Thoracic aorta (tissue), 2 donors: ENCODE measurements around the gene NF1. TPM values are rescaled to one million over a fixed set of nuclear protein-coding genes. Genes with fewer than 3 reads are reported as not detected.

Source experiments
- ATAC-seq: fragments of 150-250 bp; one replicate; pipeline ENCODE4 v1.8.0; 2017; ENCODE audit warnings: low read depth; ENCODE audit not compliant: insufficient number of reproducible peaks, low FRiP score
- DNase-seq: peaks from one replicate; pipeline ENCODE4 v3.0.0-alpha.2; 2020; ENCODE audit warnings: low spot score
- H3K27ac ChIP-seq, 2 donors: fragments of 200-600 bp; sonication (generic); 1 replicate in 1 of 2; 2 replicates in 1 of 2; pipeline ENCODE4 v1.5.1; 2016; ENCODE audit warnings: mild to moderate bottlenecking in 2 of 2, moderate library complexity in 2 of 2
- H3K27me3 ChIP-seq: fragments of 200-600 bp; sonication (generic); replicated peaks from 2 replicates; pipeline ENCODE4 v1.6.0; 2016; ENCODE audit warnings: mild to moderate bottlenecking; ENCODE audit not compliant: insufficient read depth
- H3K36me3 ChIP-seq: fragments of 200-600 bp; sonication (generic); one replicate; pipeline ENCODE4 v1.5.1; 2016
- H3K4me1 ChIP-seq, 2 donors: fragments of 200-600 bp; sonication (generic); 1 replicate in 1 of 2; 2 replicates in 1 of 2; pipeline versions ENCODE4 v1.5.1 to v1.6.0; 2016; ENCODE audit warnings: low read depth in 2 of 2, mild to moderate bottlenecking in 1 of 2; ENCODE audit not compliant: control insufficient read depth in 1 of 2
- H3K4me3 ChIP-seq: fragments of 200-600 bp; sonication (generic); 2 replicates; pipeline ENCODE4 v1.5.1; 2016; ENCODE audit warnings: mild to moderate bottlenecking
- H3K9me3 ChIP-seq: fragments of 200-600 bp; sonication (generic); 2 replicates; pipeline ENCODE4 v1.5.1; 2016
- total RNA-seq, 2 donors: library from RNA; depleted of rRNA; stranded (reverse); fragments of >200 nt; gene quantifications; one replicate each; pipeline versions ENCODE4 v1.1.0 to v1.2.3, GENCODE V29; 2016
- TF ChIP-seq, protein P1 (sequence below): fragments of 200-600 bp; sonication (generic); IDR thresholded peaks from one replicate; pipeline ENCODE4 v1.5.1; 2019; ENCODE audit warnings: antibody characterized with exemption

The NF1 gene
- total RNA-seq, 2 donors from 2014 or later, result 60.9 to 105 TPM

DNA sequence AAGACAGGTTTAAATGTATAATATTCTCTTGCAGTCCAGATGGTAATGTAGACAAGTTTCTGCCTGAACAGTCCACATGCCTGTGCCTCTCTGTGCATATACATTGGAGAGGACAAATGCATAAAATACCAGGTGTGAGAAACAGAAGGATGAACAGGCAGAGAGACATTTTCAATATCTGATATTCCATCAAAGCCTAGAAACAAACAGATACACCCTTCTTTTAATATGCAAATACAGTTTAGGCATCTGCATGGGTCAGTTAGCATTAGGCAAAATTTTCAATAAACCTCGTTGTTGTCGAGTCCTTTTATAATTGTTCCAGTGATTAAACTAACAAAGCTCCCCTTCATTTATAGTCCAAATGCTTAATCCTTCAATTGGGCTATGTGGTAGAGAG is 201.4 kb downstream of the NF1 start:
- H3K4me1 ChIP-seq, result no peaks in the 10 kb centered on the region
- ATAC-seq (no peak), DNase-seq (no peak)
- H3K27ac ChIP-seq, result no peak overlapping the region
- no peaks in the 10 kb centered on the region for H3K36me3 ChIP-seq
- TF ChIP-seq, protein P1, sequence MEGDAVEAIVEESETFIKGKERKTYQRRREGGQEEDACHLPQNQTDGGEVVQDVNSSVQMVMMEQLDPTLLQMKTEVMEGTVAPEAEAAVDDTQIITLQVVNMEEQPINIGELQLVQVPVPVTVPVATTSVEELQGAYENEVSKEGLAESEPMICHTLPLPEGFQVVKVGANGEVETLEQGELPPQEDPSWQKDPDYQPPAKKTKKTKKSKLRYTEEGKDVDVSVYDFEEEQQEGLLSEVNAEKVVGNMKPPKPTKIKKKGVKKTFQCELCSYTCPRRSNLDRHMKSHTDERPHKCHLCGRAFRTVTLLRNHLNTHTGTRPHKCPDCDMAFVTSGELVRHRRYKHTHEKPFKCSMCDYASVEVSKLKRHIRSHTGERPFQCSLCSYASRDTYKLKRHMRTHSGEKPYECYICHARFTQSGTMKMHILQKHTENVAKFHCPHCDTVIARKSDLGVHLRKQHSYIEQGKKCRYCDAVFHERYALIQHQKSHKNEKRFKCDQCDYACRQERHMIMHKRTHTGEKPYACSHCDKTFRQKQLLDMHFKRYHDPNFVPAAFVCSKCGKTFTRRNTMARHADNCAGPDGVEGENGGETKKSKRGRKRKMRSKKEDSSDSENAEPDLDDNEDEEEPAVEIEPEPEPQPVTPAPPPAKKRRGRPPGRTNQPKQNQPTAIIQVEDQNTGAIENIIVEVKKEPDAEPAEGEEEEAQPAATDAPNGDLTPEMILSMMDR, result no peak
- H3K27me3 ChIP-seq, result no peaks in the 10 kb centered on the region
- H3K4me3 ChIP-seq, result no peak overlapping the region
- H3K9me3 ChIP-seq, result no peaks in the 10 kb centered on the region

DNA sequence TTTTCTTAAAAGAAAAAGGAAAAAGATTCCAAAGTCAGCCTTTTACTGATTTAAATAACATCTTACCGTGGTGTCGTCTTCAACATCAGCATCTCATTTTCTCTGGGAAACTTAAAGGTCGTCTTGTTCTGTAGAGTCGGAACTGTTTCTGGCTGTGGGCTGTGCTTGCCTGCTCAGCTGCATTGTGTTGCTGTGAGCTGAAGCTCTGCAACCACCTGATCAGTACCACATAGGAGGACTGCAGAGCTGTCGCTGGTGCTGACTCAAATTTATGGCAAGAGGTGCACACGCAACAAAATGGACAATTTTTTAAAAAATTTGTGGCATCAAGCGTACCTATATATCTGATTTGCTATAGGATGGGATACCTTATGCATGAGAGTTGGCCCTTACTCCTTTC is 202.3 kb downstream of the NF1 start, which contains the start of gene OMG:
Gene OMG, minus strand, starts transcription at position 150 of the 400 bp plus-strand sequence. CDS start 908 bp downstream, outside the sequence.
- DNase-seq (no peak), ATAC-seq (no peak)
- Histone ChIP-seq H3K36me3 (no peaks in the 10 kb centered on the region), H3K27me3 (no peaks in the 10 kb centered on the region), H3K27ac (no peak within 1 kb of the TSS), H3K4me1 (no peaks in the 10 kb centered on the region), H3K4me3 (no peak within 1 kb of the TSS), H3K9me3 (no peaks in the 10 kb centered on the region)
- TF ChIP-seq, protein P1, result no peak

DNA sequence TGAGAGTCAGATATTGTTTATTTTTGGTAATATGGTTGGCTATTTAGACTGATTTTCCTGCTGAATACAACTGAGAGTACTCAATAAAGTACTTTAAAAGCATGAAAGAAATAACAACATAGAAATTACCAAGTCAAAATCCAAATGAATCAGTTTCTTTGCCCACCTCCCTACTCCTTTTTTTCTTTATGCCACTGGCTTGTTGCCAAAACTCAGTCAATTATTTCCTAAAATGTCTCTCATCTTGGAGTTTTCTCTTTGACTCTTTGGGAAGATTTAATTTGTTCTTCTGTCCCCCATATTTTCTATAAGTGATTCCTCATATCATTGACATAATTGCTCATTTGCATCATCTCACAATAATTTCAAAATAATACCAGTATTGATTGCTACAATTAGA is 204.8 kb downstream of the NF1 start:
- Histone ChIP-seq H3K4me1 (no peaks in the 10 kb centered on the region), H3K27me3 (no peaks in the 10 kb centered on the region), H3K9me3 (no peaks in the 10 kb centered on the region), H3K36me3 (peaks cover 2% of the 10 kb centered on the region), H3K4me3 (no peak overlapping the region), H3K27ac (no peak overlapping the region)
- ATAC-seq, result no peak
- no peak for DNase-seq
- TF ChIP-seq, protein P1, result no peak

DNA sequence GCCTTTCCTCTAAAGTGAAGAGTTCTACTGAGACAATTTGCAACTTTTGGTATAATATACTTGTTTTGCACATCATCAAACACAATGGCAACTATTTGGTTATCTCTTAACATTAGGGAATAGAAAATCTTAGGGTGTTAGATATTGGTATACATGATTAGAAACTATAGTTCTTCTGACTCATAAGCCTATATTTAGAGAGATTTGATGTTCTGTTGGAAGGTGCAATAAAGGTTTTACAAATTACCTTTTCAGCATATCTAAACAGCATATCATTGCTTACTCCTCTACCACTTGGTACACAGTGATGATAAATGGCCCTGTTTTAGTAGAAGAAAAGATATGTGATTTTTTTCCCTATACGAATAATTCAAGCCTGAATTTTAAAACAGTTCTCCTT is 212.9 kb downstream of the NF1 start:
- peaks cover 4% of the 10 kb centered on the region for H3K36me3 ChIP-seq
- H3K4me1 ChIP-seq, result no peaks in the 10 kb centered on the region
- no peak overlapping the region for H3K27ac ChIP-seq
- H3K4me3 ChIP-seq, result no peak overlapping the region
- TF ChIP-seq, protein P1, result no peak
- H3K27me3 ChIP-seq, result no peaks in the 10 kb centered on the region
- H3K9me3 ChIP-seq, result no peaks in the 10 kb centered on the region
- no peak for ATAC-seq
- DNase-seq, result no peak

DNA sequence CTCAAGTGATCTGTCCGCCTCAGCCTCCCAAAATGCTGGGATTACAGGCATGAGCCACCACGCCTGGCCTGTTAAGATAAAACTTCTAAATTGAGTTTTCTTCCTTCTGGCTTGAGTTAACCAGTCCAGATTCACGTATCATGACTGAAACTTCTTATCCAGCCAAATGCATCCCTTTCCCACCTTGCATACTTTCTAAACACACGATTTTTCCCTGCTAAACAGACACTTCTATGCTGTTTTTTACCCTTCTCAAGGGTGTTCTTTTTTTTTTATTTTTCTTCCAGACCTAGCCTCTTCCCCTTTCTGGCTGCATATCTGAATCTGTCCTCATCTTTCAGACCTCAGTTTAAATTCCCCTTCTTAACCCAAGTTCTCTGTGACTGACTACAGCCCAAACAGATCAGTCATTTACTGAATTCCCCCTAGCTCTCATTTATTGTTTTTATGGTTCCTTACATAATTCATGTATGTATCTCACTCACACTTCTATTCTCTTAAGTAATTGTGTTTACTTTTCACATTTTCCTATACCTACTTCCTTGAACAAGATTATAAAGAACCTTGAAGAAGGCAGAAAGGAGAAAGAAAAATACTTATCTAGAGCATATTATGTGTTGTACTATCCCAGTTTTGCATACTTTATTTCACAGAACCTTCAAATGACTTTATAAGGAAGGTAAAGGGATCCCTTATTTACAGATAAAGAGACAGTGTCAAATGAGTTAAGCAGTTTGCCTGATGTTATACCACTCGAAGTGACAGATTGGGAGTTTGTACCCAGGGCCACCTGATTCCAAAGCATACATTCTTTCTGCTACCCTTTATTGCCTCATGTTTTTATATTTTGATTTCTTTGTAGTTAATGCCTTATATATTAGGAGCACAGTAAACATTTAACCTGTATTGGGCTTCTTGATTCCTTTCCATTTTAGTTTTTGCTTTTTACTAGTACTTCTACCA is 213.9 kb downstream of the NF1 start:
- no peak for DNase-seq
- no peak for ATAC-seq
- peaks cover 4% of the 10 kb centered on the region for H3K36me3 ChIP-seq
- H3K4me1 ChIP-seq, result no peaks in the 10 kb centered on the region
- peak overlapping the region; percentile 13 for H3K4me3 ChIP-seq
- no peaks in the 10 kb centered on the region for H3K9me3 ChIP-seq
- no peak overlapping the region for H3K27ac ChIP-seq
- no peaks in the 10 kb centered on the region for H3K27me3 ChIP-seq
- TF ChIP-seq, protein P1, result no peak
